NAMALWA (cell line): Measurements from ENCODE around the gene PAM.

Source experiments
- DNase-seq: peaks from one replicate; pipeline ENCODE4 v3.0.0-alpha.2; 2015; ENCODE audit warnings: low spot score

PAM gene

DNA sequence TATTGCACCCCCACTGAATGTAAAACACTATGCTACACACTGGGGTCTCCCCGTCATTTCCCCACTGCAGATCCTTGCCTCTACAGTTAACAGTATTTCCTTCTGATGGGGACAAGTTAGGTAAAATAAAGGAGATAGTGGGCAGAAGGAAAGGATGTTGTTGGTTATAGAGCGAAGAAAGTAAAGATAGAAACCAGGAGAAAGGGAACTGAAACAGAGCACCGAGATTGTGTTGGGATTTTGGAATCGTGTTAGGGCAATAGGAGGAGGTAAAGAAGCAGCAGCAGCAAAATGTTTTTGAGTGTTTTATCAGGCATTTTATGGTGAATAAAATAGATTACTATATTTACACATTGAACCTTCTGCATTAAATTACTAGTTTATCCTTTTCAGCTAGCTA, 60.0 kb downstream of the PAM start:
- no peak for DNase-seq

GRCh38 chr5:102815540-102816332, 60.6 kb downstream of the PAM start:
- DNase-seq: peak; percentile 13

GRCh38 chr5:102818345-102818744, 63.2 kb downstream of the PAM start:
- no peak for DNase-seq

GRCh38 chr5:102818934-102819333, 63.8 kb downstream of the PAM start:
- DNase-seq: no peak

- no peak for DNase-seq
These were observed 64.5 kb downstream of the PAM start for GRCh38 chr5:102819634-102820033.

GRCh38 chr5:102823441-102823874, 68.4 kb downstream of the PAM start:
- no peak for DNase-seq

- no peak for DNase-seq
These were observed 71.5 kb downstream of the PAM start for GRCh38 chr5:102826629-102827028.

DNA sequence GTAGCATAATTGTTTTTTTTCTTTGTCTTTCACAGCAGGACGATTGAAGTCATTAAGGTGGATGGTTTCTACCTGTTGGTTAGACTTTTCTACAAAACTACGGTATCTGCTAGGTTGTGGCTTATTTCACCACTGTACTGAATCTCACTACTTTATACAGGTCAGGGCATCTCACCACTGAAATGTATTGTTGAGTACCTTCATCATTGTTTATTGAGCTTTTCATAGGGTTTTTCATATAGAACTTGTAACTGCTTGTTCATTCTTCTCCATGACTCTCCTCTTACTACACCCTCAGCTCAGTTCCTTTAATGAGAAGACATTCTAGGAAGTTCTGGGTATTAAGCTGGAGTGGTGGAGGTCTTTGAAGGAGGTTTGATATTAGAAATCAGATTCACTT, 75.1 kb downstream of the PAM start:
- no peak for DNase-seq

DNA sequence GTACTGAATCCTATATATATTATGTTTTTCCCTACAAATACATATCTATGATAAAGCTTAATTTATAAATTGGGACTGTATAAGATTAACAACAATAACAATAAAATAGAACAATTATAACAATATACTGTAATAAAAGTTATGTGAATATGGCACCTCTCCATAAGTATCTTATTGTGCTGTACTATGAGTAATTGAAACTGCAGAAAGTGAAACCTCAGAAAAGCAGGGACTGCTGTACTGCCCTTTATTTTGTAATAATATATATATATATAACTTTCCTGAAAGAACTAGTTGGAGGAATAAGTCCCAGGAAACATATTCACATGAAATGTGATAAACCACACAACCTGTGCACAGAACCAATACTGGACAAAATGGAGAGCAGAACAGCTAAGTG, 77.3 kb downstream of the PAM start:
- no peak for DNase-seq

- DNase-seq: no peak
These were observed 78.0 kb downstream of the PAM start for GRCh38 chr5:102833146-102833545.

DNA sequence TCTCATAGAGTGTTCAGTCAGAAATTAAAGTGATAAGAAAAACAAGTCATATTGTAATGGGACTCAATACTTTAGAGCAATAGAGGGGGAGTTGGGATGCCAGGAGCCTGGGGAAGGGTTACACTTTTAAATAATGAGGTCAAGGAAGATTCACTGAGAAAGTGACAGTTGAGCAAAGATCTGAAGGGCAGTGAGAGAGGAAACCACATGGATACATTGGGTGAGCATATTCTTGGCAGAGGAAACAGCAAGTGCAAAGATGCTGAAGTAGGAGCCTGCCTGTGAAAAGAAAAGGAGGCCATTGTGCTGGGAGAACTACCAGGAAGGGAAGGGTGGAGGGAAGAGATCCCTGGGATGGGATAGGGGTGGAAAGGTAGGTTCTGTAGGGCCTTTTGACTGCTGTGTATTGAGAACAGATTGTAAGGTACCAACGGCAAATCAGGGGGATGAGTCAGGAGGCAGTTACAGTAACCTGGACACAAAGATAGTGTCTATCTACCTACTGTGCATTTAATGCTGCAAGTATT, 79.4 kb downstream of the PAM start:
- DNase-seq: no peak

GRCh38 chr5:102835717-102836116, 80.6 kb downstream of the PAM start:
- DNase-seq: no peak

DNA sequence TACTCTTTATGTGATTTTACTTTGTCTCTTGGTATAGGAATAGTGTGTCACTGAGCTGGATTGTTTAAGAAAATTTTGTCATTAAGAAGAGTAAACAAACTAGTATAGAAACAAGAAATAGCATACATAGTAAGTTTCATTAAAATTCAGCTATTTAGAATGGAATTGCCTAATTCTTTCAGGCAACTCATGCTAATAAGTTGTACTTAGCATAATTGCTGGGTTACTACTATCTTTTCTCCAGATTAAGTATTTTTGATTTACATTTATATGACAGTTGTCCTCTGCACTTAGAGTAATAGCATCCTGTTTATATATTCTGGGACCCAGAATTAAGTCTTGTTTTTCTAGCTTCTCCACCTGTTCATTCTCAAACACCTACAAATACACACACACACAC, 85.9 kb downstream of the PAM start:
- DNase-seq: no peak

DNA sequence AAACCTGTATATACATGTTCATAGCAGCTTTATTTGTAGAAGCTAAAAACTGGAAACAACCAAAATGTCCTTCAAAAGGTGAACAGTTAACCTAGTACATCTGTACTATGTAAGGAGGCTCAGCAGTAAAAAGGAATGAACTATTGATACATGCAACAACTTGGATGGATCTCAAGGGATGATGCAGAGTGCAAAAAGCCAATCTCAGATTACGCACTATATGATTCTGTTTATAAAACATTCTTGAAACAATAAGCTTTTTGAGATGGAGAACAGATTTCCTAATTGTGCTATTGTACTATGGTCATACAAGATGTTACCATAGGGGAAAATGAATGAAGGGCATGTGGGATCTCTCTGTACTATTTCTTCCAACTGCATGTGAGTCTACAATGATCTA, 88.9 kb downstream of the PAM start:
- no peak for DNase-seq

DNA sequence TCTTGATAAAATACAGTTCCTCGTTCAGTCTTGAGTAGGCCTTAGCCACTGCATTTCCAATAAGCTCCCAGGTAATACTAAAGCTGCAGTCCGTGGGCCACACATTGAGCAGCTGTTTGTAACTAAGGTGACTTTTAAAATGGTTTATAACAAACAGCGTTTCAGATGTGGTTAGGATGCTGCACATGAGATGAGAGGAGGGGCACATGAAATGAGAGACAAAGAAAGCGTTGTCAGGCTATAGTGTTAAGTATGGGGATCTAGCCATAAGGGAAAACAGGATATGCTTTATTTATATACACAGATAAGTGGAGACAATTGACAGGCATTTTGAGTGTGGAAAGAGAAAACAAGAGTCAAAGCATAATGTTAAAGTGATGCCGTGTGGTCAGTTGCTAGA, 89.9 kb downstream of the PAM start:
- DNase-seq: no peak

DNA sequence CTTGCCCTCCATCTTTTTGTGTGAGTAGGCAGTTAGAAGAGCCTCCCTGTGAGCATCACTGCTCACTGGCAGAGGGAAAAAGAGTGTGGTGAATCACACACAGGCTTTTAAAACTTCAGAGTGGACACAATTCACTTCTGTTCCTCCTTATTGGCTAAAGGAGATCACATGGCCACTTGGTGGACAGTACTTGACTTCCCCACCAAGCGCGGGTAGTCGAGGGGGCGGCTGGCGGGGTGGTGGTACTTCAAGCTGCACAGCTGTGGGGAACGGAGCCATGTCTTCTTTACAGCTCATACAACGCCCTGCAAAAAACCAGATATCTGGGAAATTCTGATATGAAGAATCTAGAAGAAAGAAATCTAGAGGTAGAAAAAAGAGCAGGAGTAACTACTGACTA, 95.4 kb downstream of the PAM start:
- no peak for DNase-seq

- no peak for DNase-seq
These were observed 98.6 kb downstream of the PAM start for GRCh38 chr5:102853680-102854079.

DNA sequence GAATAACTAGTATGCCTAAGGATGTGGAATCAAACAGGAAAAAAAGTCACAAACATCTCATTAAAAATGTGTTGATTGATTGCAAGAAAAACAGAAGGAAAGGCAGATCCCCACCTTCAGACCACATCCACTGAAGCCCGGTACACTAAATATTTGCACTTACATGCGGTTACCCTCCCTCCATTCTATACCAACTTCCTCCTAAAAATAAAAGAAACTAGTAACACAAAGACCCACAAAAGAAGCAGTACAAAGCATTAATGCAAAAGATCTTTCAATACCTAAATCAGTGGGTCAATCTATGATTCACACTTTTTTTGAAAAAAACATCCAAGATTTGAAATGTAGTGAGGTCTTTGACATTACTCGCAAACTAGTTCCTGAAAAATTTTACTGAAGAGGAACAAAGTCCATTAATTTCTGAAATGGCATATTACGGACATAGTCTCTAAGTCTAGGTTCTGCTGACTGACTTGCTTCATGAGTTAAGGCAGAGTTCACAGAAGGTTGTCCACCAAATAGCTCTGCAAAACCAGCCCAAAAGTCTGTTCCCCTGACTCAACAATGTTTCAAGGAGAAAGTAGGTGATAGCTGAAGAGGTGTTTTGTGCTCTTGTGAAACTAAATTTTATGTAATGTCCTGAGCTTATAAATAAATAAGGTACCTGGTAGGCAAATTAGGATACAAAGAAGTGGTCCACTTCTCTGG, 100.7 kb downstream of the PAM start:
- DNase-seq: no peak

GRCh38 chr5:102856389-102856777, 101.3 kb downstream of the PAM start:
- DNase-seq: no peak

DNA sequence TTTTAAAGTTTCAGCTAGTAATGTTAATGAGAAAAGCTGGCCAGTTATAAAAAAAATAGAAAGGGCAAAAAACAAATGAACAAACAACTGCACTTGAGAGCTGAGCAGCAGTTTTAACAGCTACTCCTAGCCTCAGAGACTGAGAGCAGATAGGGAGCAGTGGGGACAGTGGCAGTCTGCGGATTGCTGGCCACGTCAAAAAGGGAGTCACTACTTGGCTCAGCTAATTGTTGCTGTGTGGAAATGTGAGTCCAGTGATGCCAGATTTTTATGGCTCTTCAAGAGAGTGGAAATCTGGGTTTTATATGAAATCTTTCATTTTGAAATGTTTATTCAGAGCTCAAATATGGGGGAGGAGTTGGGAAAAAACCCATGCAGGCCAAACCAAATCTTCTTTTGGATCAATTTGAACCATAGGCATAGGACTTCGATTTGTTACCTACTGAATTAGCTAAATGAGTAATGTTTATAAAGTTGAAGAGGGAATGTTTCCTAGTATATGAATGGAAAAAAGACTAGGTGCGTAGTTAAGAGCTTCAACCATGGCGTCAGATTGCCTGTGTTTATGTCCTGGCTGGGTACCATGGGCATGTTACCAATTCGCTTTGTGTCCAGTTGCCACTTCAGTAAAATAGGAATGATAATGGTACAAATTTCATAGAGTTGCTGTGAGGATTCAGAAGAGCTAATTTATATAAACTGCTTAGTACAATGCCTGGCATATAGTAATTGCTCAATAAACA, 102.1 kb downstream of the PAM start:
- DNase-seq: no peak

DNA sequence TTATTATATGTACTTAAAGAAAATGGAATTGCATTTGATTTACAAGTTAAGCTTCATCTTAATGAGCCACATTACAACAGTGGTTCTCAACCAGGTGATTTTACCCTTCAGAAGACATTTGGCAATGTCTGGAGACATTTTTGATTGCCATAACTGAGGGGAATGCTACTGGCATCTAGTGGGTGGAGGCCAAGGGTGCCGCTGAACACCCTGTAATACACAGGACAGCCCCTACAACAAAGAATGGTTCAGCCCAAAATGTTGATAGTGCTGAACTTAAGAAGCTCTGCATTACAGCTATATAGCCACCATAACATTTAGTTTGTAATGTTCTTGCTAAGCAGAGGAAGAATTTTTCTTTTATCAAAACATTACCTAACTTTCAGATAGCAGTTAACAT, 103.1 kb downstream of the PAM start:
- no peak for DNase-seq

- no peak for DNase-seq
These were observed 103.7 kb downstream of the PAM start for GRCh38 chr5:102858808-102859207.

DNA sequence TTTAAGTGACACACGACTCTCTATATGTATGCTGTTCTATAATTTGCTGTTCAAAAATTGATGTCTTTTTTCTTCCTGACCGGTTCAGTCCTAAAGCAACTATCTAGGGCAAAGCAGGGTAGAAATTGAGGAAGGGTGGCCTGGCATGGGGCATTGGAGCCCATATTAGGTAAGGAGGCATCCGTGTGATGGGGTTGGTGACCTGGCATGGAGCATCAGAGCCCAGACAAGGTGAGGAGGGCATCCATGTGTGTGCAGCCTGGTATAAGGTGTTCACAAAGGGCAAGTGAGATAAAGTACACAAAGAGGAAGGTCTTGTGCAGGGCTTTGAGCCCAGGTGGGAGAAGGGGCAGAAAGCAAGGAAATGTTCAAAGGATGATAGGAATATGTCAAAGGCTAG, 104.9 kb downstream of the PAM start:
- DNase-seq: no peak
